Stimulated activated CD8-positive, alpha-beta memory T cell treated with anti-CD3 and anti-CD28 coated beads, Interleukin-15, amount 100 ng/mL, for 1 hour (primary cell): Measurements from ENCODE around the gene BICD2.
"Not testable (repeated sequence)": the region's sequence is repeated elsewhere in the genome, so short reads cannot be mapped to it uniquely, and the experiment has no call there.

Experiments
- DNase-seq: peaks from one replicate; pipeline ENCODE4 v3.0.0-alpha.2; 2020; ENCODE audit warnings: low read depth

BICD2 gene

GRCh38 chr9:92770360-92770995 is 5.8 kb upstream of the BICD2 start:
- DNase-seq, result no peak

- no peak for DNase-seq
These were observed 5.3 kb upstream of the BICD2 start for GRCh38 chr9:92769990-92770359.

- DNase-seq, result no peak
These were observed 4.7 kb upstream of the BICD2 start for GRCh38 chr9:92769286-92769685.

GRCh38 chr9:92768816-92769215 is 4.2 kb upstream of the BICD2 start:
- DNase-seq, result not testable (repeated sequence)

- no peak for DNase-seq
These were observed 2.7 kb upstream of the BICD2 start for GRCh38 chr9:92767066-92768054.

- DNase-seq, result peak; percentile 90
These were observed 629 bp upstream of the BICD2 start for GRCh38 chr9:92764988-92765936.

- no peak for DNase-seq
These were observed 782 bp downstream of the BICD2 start for GRCh38 chr9:92763721-92764380.

GRCh38 chr9:92762781-92763708 is 1.6 kb downstream of the BICD2 start:
- no peak for DNase-seq

- DNase-seq, result no peak
These were observed 2.4 kb downstream of the BICD2 start for GRCh38 chr9:92762196-92762595.

- DNase-seq, result no peak
These were observed 2.9 kb downstream of the BICD2 start for GRCh38 chr9:92761686-92762085.

GRCh38 chr9:92760494-92760893 is 4.1 kb downstream of the BICD2 start:
- DNase-seq, result no peak

GRCh38 chr9:92760070-92760469 is 4.6 kb downstream of the BICD2 start:
- DNase-seq, result no peak

- DNase-seq, result no peak
These were observed 5.2 kb downstream of the BICD2 start for GRCh38 chr9:92759446-92759845.

GRCh38 chr9:92756792-92757191 is 7.8 kb downstream of the BICD2 start:
- DNase-seq, result no peak

GRCh38 chr9:92754091-92754745 is 10.4 kb downstream of the BICD2 start:
- no peak for DNase-seq

- no peak for DNase-seq
These were observed 11.7 kb downstream of the BICD2 start for GRCh38 chr9:92752812-92753404.

GRCh38 chr9:92749934-92750315 is 14.7 kb downstream of the BICD2 start:
- no peak for DNase-seq

GRCh38 chr9:92749071-92749933 is 15.3 kb downstream of the BICD2 start:
- DNase-seq, result no peak

- no peak for DNase-seq
These were observed 16.5 kb downstream of the BICD2 start for GRCh38 chr9:92748233-92748497.
